Measurements from ENCODE around the gene SEC23B.
"Not testable (repeated sequence)": the region's sequence is repeated elsewhere in the genome, so short reads cannot be mapped to it uniquely, and the experiment has no call there.

Gene SEC23B

GRCh38 chr20:18506744-18507143 is 996 bp upstream of the SEC23B start:
- Mint-ChIP-seq H3K36me3 (ENCODE audit: low read depth) (peaks cover 23% of the 10 kb centered on the region), H3K27ac (peak overlapping the region; percentile 100), H3K4me3 (peak overlapping the region; percentile 99), H3K27me3 (ENCODE audit: low read depth) (no peaks in the 10 kb centered on the region), H3K4me1 (ENCODE audit: low read depth) (peaks cover 39% of the 10 kb centered on the region), H3K9me3 (no peaks in the 10 kb centered on the region)

GRCh38 chr20:18511571-18511970 is 3.8 kb downstream of the SEC23B start:
- no peak overlapping the region for H3K27ac Mint-ChIP-seq
- H3K9me3 Mint-ChIP-seq = no peaks in the 10 kb centered on the region
- H3K4me1 Mint-ChIP-seq (ENCODE audit: low read depth) = peaks cover 51% of the 10 kb centered on the region
- H3K4me3 Mint-ChIP-seq = no peak overlapping the region
- peaks cover 41% of the 10 kb centered on the region for H3K36me3 Mint-ChIP-seq (ENCODE audit: low read depth)
- H3K27me3 Mint-ChIP-seq (ENCODE audit: low read depth) = no peaks in the 10 kb centered on the region

GRCh38 chr20:18513208-18513607 is 5.5 kb downstream of the SEC23B start:
- Mint-ChIP-seq H3K36me3 (ENCODE audit: low read depth) (peaks cover 36% of the 10 kb centered on the region), H3K27me3 (ENCODE audit: low read depth) (no peaks in the 10 kb centered on the region), H3K4me1 (ENCODE audit: low read depth) (peaks cover 43% of the 10 kb centered on the region), H3K4me3 (no peak overlapping the region), H3K27ac (no peak overlapping the region), H3K9me3 (no peaks in the 10 kb centered on the region)

- Mint-ChIP-seq H3K36me3 (ENCODE audit: low read depth) (peaks cover 35% of the 10 kb centered on the region), H3K4me1 (ENCODE audit: low read depth) (peaks cover 39% of the 10 kb centered on the region), H3K9me3 (no peaks in the 10 kb centered on the region), H3K4me3 (no peak overlapping the region), H3K27me3 (ENCODE audit: low read depth) (no peaks in the 10 kb centered on the region), H3K27ac (no peak overlapping the region)
These were observed 6.4 kb downstream of the SEC23B start for GRCh38 chr20:18514127-18514526.

- Mint-ChIP-seq H3K27me3 (ENCODE audit: low read depth) (no peaks in the 10 kb centered on the region), H3K4me1 (ENCODE audit: low read depth) (peaks cover 26% of the 10 kb centered on the region), H3K9me3 (no peaks in the 10 kb centered on the region), H3K4me3 (no peak overlapping the region), H3K27ac (no peak overlapping the region), H3K36me3 (ENCODE audit: low read depth) (peaks cover 26% of the 10 kb centered on the region)
These were observed 8.2 kb downstream of the SEC23B start for GRCh38 chr20:18515973-18516372.

- H3K36me3 Mint-ChIP-seq (ENCODE audit: low read depth) = peaks cover 18% of the 10 kb centered on the region
- H3K4me1 Mint-ChIP-seq (ENCODE audit: low read depth); H3K27ac Mint-ChIP-seq; H3K4me3 Mint-ChIP-seq; H3K27me3 Mint-ChIP-seq (ENCODE audit: low read depth); H3K9me3 Mint-ChIP-seq: not testable (repeated sequence)
These were observed 14.3 kb downstream of the SEC23B start for GRCh38 chr20:18522066-18522465.

- H3K27ac Mint-ChIP-seq = peak overlapping the region; percentile 26
- peaks cover 3% of the 10 kb centered on the region for H3K4me1 Mint-ChIP-seq (ENCODE audit: low read depth)
- H3K9me3 Mint-ChIP-seq = no peaks in the 10 kb centered on the region
- H3K36me3 Mint-ChIP-seq (ENCODE audit: low read depth) = peaks cover 22% of the 10 kb centered on the region
- H3K27me3 Mint-ChIP-seq (ENCODE audit: low read depth) = no peaks in the 10 kb centered on the region
- no peak overlapping the region for H3K4me3 Mint-ChIP-seq
These were observed 15.3 kb downstream of the SEC23B start for GRCh38 chr20:18523066-18523465.

GRCh38 chr20:18524646-18525045 is 16.9 kb downstream of the SEC23B start:
- no peak overlapping the region for H3K27ac Mint-ChIP-seq
- H3K4me3 Mint-ChIP-seq = no peak overlapping the region
- peaks cover 3% of the 10 kb centered on the region for H3K4me1 Mint-ChIP-seq (ENCODE audit: low read depth)
- H3K27me3 Mint-ChIP-seq (ENCODE audit: low read depth) = no peaks in the 10 kb centered on the region
- peaks cover 37% of the 10 kb centered on the region for H3K36me3 Mint-ChIP-seq (ENCODE audit: low read depth)
- H3K9me3 Mint-ChIP-seq = no peaks in the 10 kb centered on the region

- not testable (repeated sequence) for H3K4me3 Mint-ChIP-seq; H3K27ac Mint-ChIP-seq; H3K4me1 Mint-ChIP-seq (ENCODE audit: low read depth); H3K9me3 Mint-ChIP-seq; H3K27me3 Mint-ChIP-seq (ENCODE audit: low read depth)
- peaks cover 52% of the 10 kb centered on the region for H3K36me3 Mint-ChIP-seq (ENCODE audit: low read depth)
These were observed 19.0 kb downstream of the SEC23B start for GRCh38 chr20:18526761-18527160.

- Mint-ChIP-seq H3K9me3 (no peaks in the 10 kb centered on the region), H3K4me3 (no peak overlapping the region), H3K27me3 (ENCODE audit: low read depth) (no peaks in the 10 kb centered on the region), H3K27ac (no peak overlapping the region), H3K4me1 (ENCODE audit: low read depth) (peaks cover 3% of the 10 kb centered on the region), H3K36me3 (ENCODE audit: low read depth) (peaks cover 58% of the 10 kb centered on the region)
These were observed 19.6 kb downstream of the SEC23B start for GRCh38 chr20:18527339-18527738.

- peaks cover 62% of the 10 kb centered on the region for H3K36me3 Mint-ChIP-seq (ENCODE audit: low read depth)
- H3K4me1 Mint-ChIP-seq (ENCODE audit: low read depth) = peaks cover 3% of the 10 kb centered on the region
- no peaks in the 10 kb centered on the region for H3K9me3 Mint-ChIP-seq
- H3K27ac Mint-ChIP-seq = no peak overlapping the region
- H3K27me3 Mint-ChIP-seq (ENCODE audit: low read depth) = no peaks in the 10 kb centered on the region
- no peak overlapping the region for H3K4me3 Mint-ChIP-seq
These were observed 20.1 kb downstream of the SEC23B start for GRCh38 chr20:18527836-18528235.

GRCh38 chr20:18529041-18529440 is 21.3 kb downstream of the SEC23B start:
- Mint-ChIP-seq H3K9me3 (no peaks in the 10 kb centered on the region), H3K27me3 (ENCODE audit: low read depth) (no peaks in the 10 kb centered on the region), H3K36me3 (ENCODE audit: low read depth) (peaks cover 61% of the 10 kb centered on the region), H3K27ac (no peak overlapping the region), H3K4me3 (no peak overlapping the region), H3K4me1 (ENCODE audit: low read depth) (peaks cover 1% of the 10 kb centered on the region)

- Mint-ChIP-seq H3K4me1 (ENCODE audit: low read depth) (no peaks in the 10 kb centered on the region), H3K9me3 (no peaks in the 10 kb centered on the region), H3K36me3 (ENCODE audit: low read depth) (peaks cover 67% of the 10 kb centered on the region), H3K27ac (no peak overlapping the region), H3K4me3 (no peak overlapping the region), H3K27me3 (ENCODE audit: low read depth) (no peaks in the 10 kb centered on the region)
These were observed 24.9 kb downstream of the SEC23B start for GRCh38 chr20:18532626-18533025.

GRCh38 chr20:18533491-18533890 is 25.8 kb downstream of the SEC23B start:
- H3K27ac Mint-ChIP-seq = no peak overlapping the region
- H3K4me3 Mint-ChIP-seq = no peak overlapping the region
- H3K9me3 Mint-ChIP-seq = no peaks in the 10 kb centered on the region

GRCh38 chr20:18533978-18534644 is 26.4 kb downstream of the SEC23B start:
- no peaks in the 10 kb centered on the region for H3K9me3 Mint-ChIP-seq
- H3K4me1 Mint-ChIP-seq (ENCODE audit: low read depth) = no peaks in the 10 kb centered on the region
- H3K27me3 Mint-ChIP-seq (ENCODE audit: low read depth) = no peaks in the 10 kb centered on the region
- no peak overlapping the region for H3K27ac Mint-ChIP-seq
- no peak overlapping the region for H3K4me3 Mint-ChIP-seq
- H3K36me3 Mint-ChIP-seq (ENCODE audit: low read depth) = peaks cover 58% of the 10 kb centered on the region

More at GRCh38 chr20:18533491-18533890, 25.8 kb downstream of the SEC23B start:
- no peaks in the 10 kb centered on the region for H3K27me3 Mint-ChIP-seq (ENCODE audit: low read depth)
- H3K36me3 Mint-ChIP-seq (ENCODE audit: low read depth) = peaks cover 65% of the 10 kb centered on the region
- no peaks in the 10 kb centered on the region for H3K4me1 Mint-ChIP-seq (ENCODE audit: low read depth)

- Mint-ChIP-seq H3K27ac (no peak overlapping the region), H3K36me3 (ENCODE audit: low read depth) (peaks cover 47% of the 10 kb centered on the region), H3K4me1 (ENCODE audit: low read depth) (peaks cover 3% of the 10 kb centered on the region)
These were observed 29.9 kb downstream of the SEC23B start for GRCh38 chr20:18537651-18538050.

More at GRCh38 chr20:18537651-18538050, 29.9 kb downstream of the SEC23B start:
- no peak overlapping the region for H3K4me3 Mint-ChIP-seq
- no peaks in the 10 kb centered on the region for H3K27me3 Mint-ChIP-seq (ENCODE audit: low read depth)
- no peaks in the 10 kb centered on the region for H3K9me3 Mint-ChIP-seq

All from T-helper 1 cell treated with Interleukin-12 subunit alpha and Interleukin-12 subunit beta and Interleukin-4 antibody, amounts not matched to agents 30 μg/mL and 1 μg/mL, for 36 hours (primary cell).